Liver (tissue), 9 donors: ENCODE results near the gene HORMAD2. TPM values are rescaled to one million over a fixed set of nuclear protein-coding genes. Genes with fewer than 3 reads are reported as not detected.

ENCODE experiments used
- DNase-seq: peaks from one replicate; pipeline ENCODE4 v3.0.0-alpha.2; 2017; ENCODE audit warnings: low spot score
- H3K27ac ChIP-seq, 2 donors: one replicate each; pipeline ENCODE4 v1.7.0; 2013; ENCODE audit warnings: inconsistent platforms in 2 of 2, low read length in 2 of 2, control low read depth in 1 of 2, low read depth in 1 of 2, mild to moderate bottlenecking in 1 of 2
- H3K27me3 ChIP-seq, 4 donors: one replicate each; pipeline versions ENCODE4 v1.6.1 to v1.7.0; 2013; ENCODE audit warnings: low read length in 3 of 4, inconsistent platforms in 1 of 4, mild to moderate bottlenecking in 1 of 4, moderate library complexity in 1 of 4; ENCODE audit not compliant: control insufficient read depth in 4 of 4, insufficient read depth in 4 of 4
- H3K36me3 ChIP-seq, 4 donors: one replicate each; pipeline versions ENCODE4 v1.6.1 to v1.7.0; 2013; ENCODE audit warnings: low read length in 3 of 4, mild to moderate bottlenecking in 3 of 4, low read depth in 1 of 4, moderate library complexity in 1 of 4; ENCODE audit not compliant: control insufficient read depth in 4 of 4, insufficient read depth in 3 of 4
- H3K4me1 ChIP-seq, 4 donors: one replicate each; pipeline versions ENCODE4 v1.6.1 to v1.7.0; 2013; ENCODE audit warnings: low read length in 3 of 4, mild to moderate bottlenecking in 3 of 4, moderate library complexity in 1 of 4; ENCODE audit not compliant: control insufficient read depth in 4 of 4, insufficient read depth in 4 of 4
- H3K4me3 ChIP-seq, 3 donors: one replicate each; pipeline versions ENCODE4 v1.6.1 to v1.7.0; 2013; ENCODE audit warnings: low read length in 3 of 3, control low read depth in 1 of 3, low read depth in 1 of 3, mild to moderate bottlenecking in 1 of 3
- H3K9ac ChIP-seq, 2 donors: one replicate each; pipeline ENCODE4 v1.7.0; 2013; ENCODE audit warnings: low read length in 2 of 2, mild to moderate bottlenecking in 2 of 2, moderate library complexity in 2 of 2, control low read depth in 1 of 2, low read depth in 1 of 2
- H3K9me3 ChIP-seq, 4 donors: one replicate each; pipeline versions ENCODE4 v1.6.1 to v1.7.0; 2013; ENCODE audit warnings: low read length in 3 of 4; ENCODE audit not compliant: control insufficient read depth in 4 of 4
- ATF3 ChIP-seq: IDR thresholded peaks from 2 replicates; pipeline ENCODE4 v1.6.1; 2016; ENCODE audit warnings: antibody characterized with exemption
- CTCF ChIP-seq: fragments of 150-350 bp; IDR thresholded peaks from 2 replicates; pipeline ENCODE4 v1.5.1; 2017; ENCODE audit warnings: improper control_type of control experiment, low read depth, low read length; ENCODE audit not compliant: missing input control
- EGR1 ChIP-seq, 2 donors: IDR thresholded peaks; 2 replicates each; pipeline ENCODE4 v1.6.1; 2016 to 2018; ENCODE audit warnings: antibody characterized with exemption in 2 of 2, low read depth in 2 of 2
- FOXA1 ChIP-seq: IDR thresholded peaks from 2 replicates; pipeline ENCODE4 v1.6.1; 2016; ENCODE audit warnings: antibody characterized with exemption
- FOXA2 ChIP-seq: IDR thresholded peaks from 2 replicates; pipeline ENCODE4 v1.6.1; 2016; ENCODE audit warnings: antibody characterized with exemption
- GABPA ChIP-seq, 2 donors: IDR thresholded peaks in 1 of 2; conservative IDR thresholded peaks in 1 of 2; 2 replicates each; pipeline ENCODE4 v1.6.1; 2016; ENCODE audit warnings: antibody characterized with exemption in 2 of 2, mild to moderate bottlenecking in 1 of 2, moderate library complexity in 1 of 2
- HNF4G ChIP-seq: IDR thresholded peaks from 2 replicates; pipeline ENCODE4 v1.6.1; 2016; ENCODE audit warnings: antibody characterized with exemption
- JUND ChIP-seq, 2 donors: IDR thresholded peaks; 2 replicates each; pipeline ENCODE4 v1.6.1; 2016; ENCODE audit warnings: antibody characterized with exemption in 2 of 2
- MAX ChIP-seq: IDR thresholded peaks from 2 replicates; pipeline ENCODE4 v1.6.1; 2016; ENCODE audit warnings: antibody characterized with exemption
- NR2F2 ChIP-seq: IDR thresholded peaks from 2 replicates; pipeline ENCODE4 v1.6.1; 2016; ENCODE audit warnings: antibody characterized with exemption
- RAD21 ChIP-seq, 2 donors: IDR thresholded peaks; 2 replicates each; pipeline ENCODE4 v1.6.1; 2016; ENCODE audit warnings: antibody characterized with exemption in 2 of 2, mild to moderate bottlenecking in 2 of 2
- REST ChIP-seq: IDR thresholded peaks from 2 replicates; pipeline ENCODE4 v1.6.1; 2016; ENCODE audit warnings: antibody characterized with exemption, mild to moderate bottlenecking
- SP1 ChIP-seq: IDR thresholded peaks from 2 replicates; pipeline ENCODE4 v1.6.1; 2018; ENCODE audit warnings: antibody characterized with exemption, mild to moderate bottlenecking
- TAF1 ChIP-seq: conservative IDR thresholded peaks from 2 replicates; pipeline ENCODE4 v1.6.1; 2016; ENCODE audit warnings: antibody characterized with exemption, mild to moderate bottlenecking
- YY1 ChIP-seq: IDR thresholded peaks from 2 replicates; pipeline ENCODE4 v1.6.1; 2016; ENCODE audit warnings: antibody characterized with exemption, mild to moderate bottlenecking
- ZBTB33 ChIP-seq: IDR thresholded peaks from 2 replicates; pipeline ENCODE4 v1.6.1; 2016; ENCODE audit warnings: antibody characterized with exemption
- WGBS: extraction: QIAGEN DNeasy Blood & Tissue Kit; methylation state at CpG from one replicate; pipeline ENCODE4 v1.1.7; 2013; 5-methylcytosine and 5-hydroxymethylcytosine counted together
- polyA plus RNA-seq, 2 donors: library from polyadenylated mRNA; stranded (reverse) in 1 of 2; unstranded in 1 of 2; fragments of 200-250 nt in 1 of 2; fragments of >200 nt in 1 of 2; fragmentation: Nextera tagmentation in 1 of 2; extraction: Ambion mirVana in 1 of 2; gene quantifications; one replicate each; pipeline versions ENCODE4 v1.2.1 to v1.2.3, GENCODE V29; 2013 to 2015
- total RNA-seq, 2 donors: library from RNA; depleted of rRNA; stranded (reverse); fragments of >200 nt; gene quantifications; one replicate each; pipeline ENCODE4 v1.2.3, GENCODE V29; 2014
- donor health status: healthy.
- donor health status: healthy.
- donor health status: healthy.
- donor health status: healthy.
- donor health status: healthy.

HORMAD2 gene
- total and polyA plus RNA-seq, 4 donors = 0.44 to 2.8 (median 0.47) TPM; not detected in 1

- no peak overlapping the region for H3K9ac ChIP-seq
- TF ChIP-seq JUND (IDR thresholded peaks at IDR 0.05) (no peak), SP1 (no peak), REST (no peak), MAX (no peak), NR2F2 (no peak), RAD21 (IDR thresholded peaks at IDR 0.05) (no peak), EGR1 (IDR thresholded peaks at IDR 0.05; ENCODE audit: low read depth in 2 of 2) (no peak), FOXA2 (no peak), ATF3 (no peak), ZBTB33 (no peak), FOXA1 (no peak), YY1 (no peak), GABPA (IDR thresholded peaks at IDR 0.05 in 1 of 2, conservative IDR thresholded peaks at IDR 0.05 in 1 of 2) (no peak), TAF1 (no peak), HNF4G (no peak)
- peak overlapping the region in 1 of 3 donors; percentile 27 for H3K4me3 ChIP-seq
- H3K4me1 ChIP-seq = peaks cover 0 to 4% (median 3%) of the 10 kb centered on the region in 4 donors
- no peaks in the 10 kb centered on the region for H3K9me3 ChIP-seq
- 67% methylated on average over 10 of the region's 10 CpGs for WGBS
- H3K27ac ChIP-seq = no peak overlapping the region
- H3K27me3 ChIP-seq = no peaks in the 10 kb centered on the region
- no peak for DNase-seq
- H3K36me3 ChIP-seq = no peaks in the 10 kb centered on the region
Observed at GRCh38 chr22:30078320-30079311, 1.6 kb upstream of the HORMAD2 start.

- Histone ChIP-seq H3K4me1 (peaks cover 0 to 4% (median 3%) of the 10 kb centered on the region in 4 donors), H3K4me3 (peak overlapping the region in 1 of 3 donors; percentile 73), H3K36me3 (no peaks in the 10 kb centered on the region), H3K9ac (peak overlapping the region in 1 of 2 donors; percentile 13), H3K27ac (peak overlapping the region; percentile 36 to 66), H3K27me3 (no peaks in the 10 kb centered on the region), H3K9me3 (no peaks in the 10 kb centered on the region)
- whole genome bisulfite sequencing = 56% methylated on average over 9 of the region's 9 CpGs
- DNase-seq = no peak
- peak; percentile 19 for TF ChIP-seq FOXA2
- peak; percentile 36 for TF ChIP-seq ZBTB33
- no peak for TF ChIP-seq CTCF
- no peak for TF ChIP-seq REST
- TF ChIP-seq MAX = no peak
Observed at GRCh38 chr22:30080805-30081204, 541 bp downstream of the HORMAD2 start.
